ENCODE results near the gene CDC42BPA. TPM values are rescaled to one million over a fixed set of nuclear protein-coding genes. Genes with fewer than 3 reads are reported as not detected.

CDC42BPA gene
- polyA plus RNA-seq, 1 donor from 2014 or later, result 22.9 TPM

GRCh38 chr1:227316456-227316855, 1.8 kb downstream of the CDC42BPA start:
- no peak for TF ChIP-seq CTCF (IDR thresholded peaks at IDR 0.05; ENCODE audit: poor library complexity, severe bottlenecking)
- TF ChIP-seq TAF1 (IDR thresholded peaks at IDR 0.05; ENCODE audit: low read depth), result no peak
- no peak for TF ChIP-seq EP300 (conservative IDR thresholded peaks at IDR 0.05; ENCODE audit: poor library complexity, severe bottlenecking)
- TF ChIP-seq MXI1 (conservative IDR thresholded peaks at IDR 0.05; ENCODE audit: poor library complexity, severe bottlenecking), result no peak
- TF ChIP-seq RAD21 (conservative IDR thresholded peaks at IDR 0.05), result no peak
- TF ChIP-seq EZH2 (IDR thresholded peaks at IDR 0.05; ENCODE audit: borderline replicate concordance, insufficient read depth, low read length, poor library complexity, severe bottlenecking), result no peak
- no peak for TF ChIP-seq SMC3 (conservative IDR thresholded peaks at IDR 0.05; ENCODE audit: poor library complexity)
- no peak for TF ChIP-seq POLR2AphosphoS5 (IDR thresholded peaks at IDR 0.05)
- no peak for TF ChIP-seq REST (IDR thresholded peaks at IDR 0.05; ENCODE audit: borderline replicate concordance)
- Histone ChIP-seq H3K9me2 (ENCODE audit: insufficient read depth, low read length) (no peaks in the 10 kb centered on the region), H2AFZ (ENCODE audit: low read depth, low read length) (no peak overlapping the region), H4K20me1 (ENCODE audit: insufficient read depth) (no peaks in the 10 kb centered on the region), H3K9ac (ENCODE audit: low read length) (peak overlapping the region; percentile 0), H3K36me3 (ENCODE audit: insufficient read depth, low read length) (no peaks in the 10 kb centered on the region), H3K27me3 (ENCODE audit: insufficient read depth, low read depth, low read length) (no peaks in the 10 kb centered on the region), H3K4me3 (ENCODE audit: low read length) (peak overlapping the region; percentile 84), H3K9me3 (ENCODE audit: low read length) (no peaks in the 10 kb centered on the region), H3K79me2 (replicated peaks; ENCODE audit: insufficient read depth, low read length) (peaks cover 58% of the 10 kb centered on the region), H3F3A (ENCODE audit: insufficient read depth, low read length, poor library complexity, severe bottlenecking) (peaks cover 4% of the 10 kb centered on the region), H3K4me2 (ENCODE audit: low read length) (peak overlapping the region; percentile 85), H3K27ac (ENCODE audit: low read length) (no peak overlapping the region)

- Histone ChIP-seq H3K27me3 (ENCODE audit: insufficient read depth, low read depth, low read length) (no peaks in the 10 kb centered on the region), H3K9me2 (ENCODE audit: insufficient read depth, low read length) (no peaks in the 10 kb centered on the region), H3K9me3 (ENCODE audit: low read length) (no peaks in the 10 kb centered on the region), H4K20me1 (ENCODE audit: insufficient read depth) (no peaks in the 10 kb centered on the region), H2AFZ (ENCODE audit: low read depth, low read length) (no peak overlapping the region), H3K79me2 (replicated peaks; ENCODE audit: insufficient read depth, low read length) (peaks cover 64% of the 10 kb centered on the region), H3K36me3 (ENCODE audit: insufficient read depth, low read length) (no peaks in the 10 kb centered on the region), H3K4me2 (ENCODE audit: low read length) (peak overlapping the region; percentile 85), H3K9ac (ENCODE audit: low read length) (peak overlapping the region; percentile 0), H3K4me3 (ENCODE audit: low read length) (peak overlapping the region; percentile 84), H3K27ac (ENCODE audit: low read length) (no peak overlapping the region), H3F3A (ENCODE audit: insufficient read depth, low read length, poor library complexity, severe bottlenecking) (peaks cover 4% of the 10 kb centered on the region)
- no peak for TF ChIP-seq MXI1 (conservative IDR thresholded peaks at IDR 0.05; ENCODE audit: poor library complexity, severe bottlenecking)
- no peak for TF ChIP-seq EP300 (conservative IDR thresholded peaks at IDR 0.05; ENCODE audit: poor library complexity, severe bottlenecking)
- TF ChIP-seq TAF1 (IDR thresholded peaks at IDR 0.05; ENCODE audit: low read depth), result no peak
- no peak for TF ChIP-seq SMC3 (conservative IDR thresholded peaks at IDR 0.05; ENCODE audit: poor library complexity)
- TF ChIP-seq CTCF (IDR thresholded peaks at IDR 0.05; ENCODE audit: poor library complexity, severe bottlenecking), result no peak
- no peak for TF ChIP-seq REST (IDR thresholded peaks at IDR 0.05; ENCODE audit: borderline replicate concordance)
- no peak for TF ChIP-seq POLR2AphosphoS5 (IDR thresholded peaks at IDR 0.05)
- no peak for TF ChIP-seq EZH2 (IDR thresholded peaks at IDR 0.05; ENCODE audit: borderline replicate concordance, insufficient read depth, low read length, poor library complexity, severe bottlenecking)
- no peak for TF ChIP-seq RAD21 (conservative IDR thresholded peaks at IDR 0.05)
Observed at GRCh38 chr1:227315629-227316346, 2.5 kb downstream of the CDC42BPA start.
